ENCODE results near the gene MSI1. TPM values are rescaled to one million over a fixed set of nuclear protein-coding genes. Genes with fewer than 3 reads are reported as not detected.

MSI1 gene
- total RNA-seq, 4 donors from 2014 or later: 0.33 to 1.6 TPM; not detected in 2

GRCh38 chr12:120361506-120362208, 7.3 kb downstream of the MSI1 start:
- intact Hi-C loops (cut with DNase I): no loop called here
- Histone ChIP-seq H3K9me3 (no peaks in the 10 kb centered on the region), H3K27ac (no peak overlapping the region), H3K36me3 (no peaks in the 10 kb centered on the region), H3K4me3 (replicated peaks in 1 of 3) (peak overlapping the region in 1 of 3 donors; percentile 23), H3K4me1 (peaks cover 7 to 12% of the 10 kb centered on the region in 2 donors), H3K27me3 (no peaks in the 10 kb centered on the region)
- DNase-seq: peak; percentile 47 to 68
- WGBS, 2 donors: 19 to 24% methylated on average over 13 of the region's 56 CpGs
- no peak for TF ChIP-seq POLR2A (IDR thresholded peaks at IDR 0.05)
- TF ChIP-seq, protein P1, sequence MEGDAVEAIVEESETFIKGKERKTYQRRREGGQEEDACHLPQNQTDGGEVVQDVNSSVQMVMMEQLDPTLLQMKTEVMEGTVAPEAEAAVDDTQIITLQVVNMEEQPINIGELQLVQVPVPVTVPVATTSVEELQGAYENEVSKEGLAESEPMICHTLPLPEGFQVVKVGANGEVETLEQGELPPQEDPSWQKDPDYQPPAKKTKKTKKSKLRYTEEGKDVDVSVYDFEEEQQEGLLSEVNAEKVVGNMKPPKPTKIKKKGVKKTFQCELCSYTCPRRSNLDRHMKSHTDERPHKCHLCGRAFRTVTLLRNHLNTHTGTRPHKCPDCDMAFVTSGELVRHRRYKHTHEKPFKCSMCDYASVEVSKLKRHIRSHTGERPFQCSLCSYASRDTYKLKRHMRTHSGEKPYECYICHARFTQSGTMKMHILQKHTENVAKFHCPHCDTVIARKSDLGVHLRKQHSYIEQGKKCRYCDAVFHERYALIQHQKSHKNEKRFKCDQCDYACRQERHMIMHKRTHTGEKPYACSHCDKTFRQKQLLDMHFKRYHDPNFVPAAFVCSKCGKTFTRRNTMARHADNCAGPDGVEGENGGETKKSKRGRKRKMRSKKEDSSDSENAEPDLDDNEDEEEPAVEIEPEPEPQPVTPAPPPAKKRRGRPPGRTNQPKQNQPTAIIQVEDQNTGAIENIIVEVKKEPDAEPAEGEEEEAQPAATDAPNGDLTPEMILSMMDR (IDR thresholded peaks at IDR 0.05): no peak

GRCh38 chr12:120359128-120359527, 9.8 kb downstream of the MSI1 start:
- TF ChIP-seq, protein P1 (IDR thresholded peaks at IDR 0.05): no peak
- no peak for TF ChIP-seq POLR2A (IDR thresholded peaks at IDR 0.05)
- Histone ChIP-seq H3K27me3 (no peaks in the 10 kb centered on the region), H3K36me3 (no peaks in the 10 kb centered on the region), H3K9me3 (no peaks in the 10 kb centered on the region), H3K4me1 (peaks cover 7 to 13% of the 10 kb centered on the region in 2 donors), H3K27ac (no peak overlapping the region), H3K4me3 (replicated peaks in 1 of 3) (no peak overlapping the region)
- DNase-seq: no peak
- 75 to 84% methylated on average over 1 of the region's 1 CpG for WGBS, 2 donors
- intact Hi-C loops (cut with DNase I): loop anchor here (5.0 kb wide), 1 partner anchor 73 kb away; no protein-coding TSS in a partner anchor

DNA sequence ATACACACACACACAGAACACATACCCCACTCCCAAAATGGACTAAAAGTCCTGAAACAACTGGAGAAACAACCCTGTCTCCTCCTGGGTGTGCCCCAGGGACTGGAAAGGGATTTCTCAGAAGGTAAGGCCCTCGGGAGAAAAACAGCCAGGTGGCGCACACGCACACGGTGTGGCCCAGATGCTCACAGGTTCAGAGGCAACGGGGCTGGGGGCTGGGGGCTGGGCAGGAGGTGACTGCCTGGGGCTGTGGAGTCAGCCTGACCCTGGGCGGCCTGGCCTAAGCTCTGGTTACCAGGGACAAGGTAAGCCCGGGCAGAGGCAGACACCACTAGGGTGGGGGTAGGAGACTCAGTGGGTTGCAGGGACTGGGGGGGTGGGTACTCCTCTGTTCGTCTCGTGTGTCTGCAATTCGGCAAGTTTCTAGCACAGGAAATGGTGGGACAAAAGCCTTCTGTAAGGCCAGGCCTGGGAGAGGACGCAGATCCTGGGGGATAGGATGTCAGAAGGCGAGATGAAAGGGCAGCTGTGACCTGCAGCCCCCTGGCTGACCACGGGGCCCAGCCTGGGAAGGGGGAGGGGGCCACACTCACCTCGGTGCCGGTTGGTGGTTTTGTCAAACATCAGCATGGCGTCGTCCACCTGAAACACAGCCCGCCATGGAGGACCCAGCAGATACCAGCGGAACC, 10.4 kb downstream of the MSI1 start:
- peaks cover 7 to 13% of the 10 kb centered on the region in 2 donors for H3K4me1 ChIP-seq
- no peak for DNase-seq
- H3K36me3 ChIP-seq: no peaks in the 10 kb centered on the region
- no peak overlapping the region for H3K4me3 ChIP-seq (replicated peaks in 1 of 3)
- TF ChIP-seq POLR2A (IDR thresholded peaks at IDR 0.05): no peak
- TF ChIP-seq, protein P1 (IDR thresholded peaks at IDR 0.05): no peak
- WGBS, 2 donors: 69% methylated on average over 16 to 19 of the region's 19 CpGs
- no peak overlapping the region for H3K27ac ChIP-seq
- intact Hi-C loops (cut with DNase I): loop anchor here (5.0 kb wide), 1 partner anchor 74 kb away; no protein-coding TSS in a partner anchor
- no peaks in the 10 kb centered on the region for H3K9me3 ChIP-seq
- no peaks in the 10 kb centered on the region for H3K27me3 ChIP-seq

GRCh38 chr12:120357104-120357503, 11.9 kb downstream of the MSI1 start:
- no peak overlapping the region for H3K27ac ChIP-seq
- no peaks in the 10 kb centered on the region for H3K36me3 ChIP-seq
- DNase-seq: no peak
- H3K4me1 ChIP-seq: peaks cover 7 to 13% of the 10 kb centered on the region in 2 donors
- H3K4me3 ChIP-seq (replicated peaks in 1 of 3): no peak overlapping the region
- WGBS, 2 donors: 80 to 82% methylated on average over 5 of the region's 5 CpGs
- H3K27me3 ChIP-seq: no peaks in the 10 kb centered on the region
- no peak for TF ChIP-seq POLR2A (IDR thresholded peaks at IDR 0.05)
- TF ChIP-seq, protein P1 (IDR thresholded peaks at IDR 0.05): no peak
- intact Hi-C loops (cut with DNase I): loop anchor here (5.0 kb wide), 1 partner anchor 75 kb away; no protein-coding TSS in a partner anchor
- no peaks in the 10 kb centered on the region for H3K9me3 ChIP-seq

Data from thyroid gland (tissue), 4 donors.